NCI-H2171 (cell line): ENCODE data around the gene CRY1.
"Not testable (repeated sequence)": the region's sequence is repeated elsewhere in the genome, so short reads cannot be mapped to it uniquely, and the experiment has no call there.

Experiments
- DNase-seq: peaks from one replicate; lab custom pipeline; 2025; lab: John Stamatoyannopoulos, UW

The CRY1 gene

DNA sequence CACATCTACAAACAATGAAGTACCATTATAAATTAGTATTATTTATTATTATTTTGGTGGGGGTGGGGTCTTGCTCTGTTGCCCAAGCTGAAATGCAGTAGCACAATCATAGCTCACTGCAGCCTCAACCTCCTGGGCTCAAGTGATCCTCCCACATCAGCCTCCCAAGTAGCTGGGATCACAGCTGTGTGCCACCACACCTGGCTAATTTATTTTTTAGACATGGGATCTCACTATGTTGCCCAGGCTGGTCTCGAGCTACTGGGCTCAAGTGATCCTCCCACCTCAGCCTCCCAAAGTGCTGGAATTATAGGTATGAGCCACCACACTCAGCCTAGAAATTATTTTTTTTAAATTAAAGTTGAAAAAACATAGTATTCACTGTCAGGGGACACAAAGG, 15.0 kb upstream of the CRY1 start:
- DNase-seq = not testable (repeated sequence)

DNA sequence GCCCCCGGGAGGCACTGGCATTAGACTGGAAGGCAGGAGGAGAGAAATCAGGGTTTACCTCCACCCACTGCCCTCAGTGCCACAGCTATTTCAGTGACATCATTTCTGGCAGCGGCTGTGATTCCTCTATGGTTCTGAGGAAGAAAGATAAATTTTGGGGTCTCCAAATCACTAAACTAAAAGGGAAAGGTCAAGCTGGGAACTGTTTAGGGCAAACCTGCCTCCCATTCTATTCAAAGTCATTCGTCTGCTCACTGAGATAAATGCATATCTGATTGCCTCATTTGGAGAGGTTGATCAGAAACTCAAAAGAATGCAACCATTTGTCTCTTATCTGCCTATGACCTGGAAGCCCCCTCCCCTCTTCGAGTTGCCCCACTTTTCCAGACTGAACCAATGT, 14.0 kb upstream of the CRY1 start:
- DNase-seq = no peak

DNA sequence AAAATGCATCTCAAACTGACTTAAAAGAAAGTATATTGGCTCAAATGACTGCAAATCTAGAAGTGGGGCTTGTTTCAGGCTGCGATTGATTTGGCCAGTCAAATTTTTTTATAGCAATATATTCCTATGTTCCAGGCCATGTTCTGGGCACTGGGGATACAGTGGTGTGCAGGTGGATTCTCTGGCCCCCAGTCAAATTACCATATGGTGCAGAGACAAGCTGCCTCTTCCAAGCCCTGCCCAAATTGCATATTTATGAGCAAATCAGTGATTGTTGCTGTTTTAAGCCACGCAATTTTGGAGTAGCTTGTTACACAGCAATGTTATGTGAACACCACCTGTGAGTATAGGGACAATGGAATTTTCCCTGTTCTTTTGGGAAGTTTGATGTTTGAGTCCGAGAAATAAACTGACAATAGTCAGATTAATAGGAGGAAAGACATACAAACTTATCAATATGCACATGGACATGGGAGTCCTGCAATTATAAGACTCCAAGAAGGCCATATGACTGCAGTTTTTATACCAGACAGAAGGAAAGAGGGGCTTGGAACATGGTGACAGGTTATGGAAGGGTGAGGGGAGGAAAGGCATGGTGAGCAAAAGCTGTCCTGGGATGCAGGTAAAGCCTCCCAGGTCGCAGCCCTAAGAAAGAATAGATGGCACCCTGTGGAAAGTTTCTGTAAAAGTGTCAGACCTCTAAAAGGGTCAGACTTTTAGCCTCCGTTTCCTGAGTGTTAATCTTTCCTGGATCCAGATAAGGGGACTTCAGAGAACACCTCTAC, 13.1 kb upstream of the CRY1 start:
- DNase-seq = no peak

DNA sequence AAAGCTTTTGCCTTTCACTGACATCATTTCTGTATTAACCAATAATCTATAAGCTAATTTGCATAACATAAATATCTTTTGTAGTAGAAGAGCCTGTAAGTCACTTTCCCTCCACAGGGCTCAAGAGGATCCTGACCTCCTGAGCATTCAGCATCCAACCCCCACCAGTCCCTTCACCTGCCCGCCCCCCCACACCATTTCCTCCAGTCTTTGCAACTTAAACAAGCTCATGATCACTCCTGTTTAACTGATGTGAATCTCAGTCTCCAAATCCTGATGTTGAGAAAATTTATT, 12.0 kb upstream of the CRY1 start:
- no peak for DNase-seq

DNA sequence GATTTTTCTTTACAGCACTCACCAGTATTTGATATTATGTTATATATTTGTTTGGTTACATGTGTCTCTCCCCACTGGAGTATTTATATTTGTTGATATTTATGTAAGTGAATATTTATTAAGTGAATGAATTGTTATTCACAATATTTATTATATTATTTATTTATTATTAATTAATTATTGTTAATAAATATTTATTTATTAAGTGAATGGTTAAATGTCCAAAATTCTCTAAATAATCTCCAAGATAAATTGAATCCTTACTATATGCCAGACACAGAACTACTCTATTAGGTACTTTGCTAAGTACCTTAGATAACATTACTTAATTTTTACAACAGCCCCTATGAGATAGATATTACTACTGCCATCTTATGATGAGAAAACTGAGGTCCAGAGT, 10.2 kb upstream of the CRY1 start:
- no peak for DNase-seq

DNA sequence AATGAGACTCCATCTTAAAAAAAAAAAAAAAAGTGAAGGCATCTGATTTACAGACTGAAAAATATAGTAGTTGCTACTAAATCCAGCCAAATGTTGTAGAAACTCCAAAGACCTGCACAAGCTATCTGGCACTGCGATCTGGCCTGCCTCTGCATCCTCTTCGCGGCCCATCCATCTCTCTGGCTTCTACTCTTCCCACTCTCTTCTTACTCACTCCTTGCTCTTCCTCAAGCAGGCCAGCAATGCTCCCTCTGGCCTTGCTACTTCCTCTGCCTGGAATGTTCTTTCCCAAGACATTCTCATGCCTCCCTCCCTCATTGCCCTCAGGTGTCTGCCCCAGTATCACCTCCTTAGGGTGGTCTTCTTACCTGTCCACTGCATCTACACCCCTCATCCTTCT, 9.7 kb upstream of the CRY1 start:
- DNase-seq = no peak

DNA sequence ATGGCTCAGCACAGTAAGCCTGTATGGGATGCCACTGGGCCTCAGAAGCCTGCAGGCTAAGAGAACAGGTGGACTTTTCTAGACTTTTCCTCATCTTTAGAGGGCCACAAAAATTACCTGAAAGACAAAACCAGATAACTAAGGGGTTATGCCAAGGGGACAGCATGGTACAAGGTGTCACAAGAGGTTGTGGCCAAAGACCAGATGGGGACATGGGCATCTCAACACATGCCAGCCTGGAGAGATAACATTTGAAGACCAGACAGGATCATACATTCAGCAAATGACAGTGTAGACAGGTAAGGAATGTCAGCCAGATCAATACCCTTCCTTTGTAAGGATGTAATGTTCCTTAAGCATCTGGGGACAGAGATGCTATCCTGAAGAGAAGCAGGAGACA, 8.9 kb upstream of the CRY1 start:
- no peak for DNase-seq

DNA sequence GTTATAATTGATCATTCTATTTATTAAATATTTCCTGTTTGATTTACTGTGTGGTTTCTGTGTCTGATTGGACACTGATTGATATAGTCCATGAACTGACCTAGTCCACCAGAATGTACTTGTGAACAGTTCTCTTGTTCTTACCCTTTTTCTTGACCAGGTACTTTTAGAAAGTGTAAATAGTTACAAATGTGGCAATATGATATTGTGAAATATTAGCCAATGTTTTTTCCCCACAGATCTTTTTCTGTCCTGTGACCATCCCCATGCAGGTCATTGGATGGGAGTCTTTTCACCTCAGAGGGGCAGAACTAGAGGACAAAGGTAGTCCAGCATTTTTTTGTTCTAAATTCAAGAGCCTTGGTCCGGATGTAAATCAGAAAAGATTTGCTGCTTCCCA, 8.3 kb upstream of the CRY1 start:
- DNase-seq = no peak

DNA sequence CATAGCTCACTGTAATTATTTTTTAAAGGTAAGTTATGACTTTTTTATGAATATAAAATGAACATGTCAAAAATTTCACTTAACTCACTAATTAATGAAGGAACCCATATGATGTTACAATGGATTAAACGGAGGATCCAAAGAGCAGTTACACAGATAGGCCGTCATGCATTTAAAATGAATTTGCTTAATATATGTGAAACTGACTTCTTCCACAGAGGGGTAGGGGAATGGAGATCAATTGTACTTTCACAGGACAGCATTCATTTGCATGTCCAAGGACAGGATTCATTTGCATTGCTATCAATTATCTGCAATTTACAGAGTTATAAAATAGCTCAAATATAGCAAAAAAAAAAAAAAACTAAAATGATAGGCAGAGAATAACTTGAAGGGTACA, 6.6 kb upstream of the CRY1 start:
- no peak for DNase-seq

DNA sequence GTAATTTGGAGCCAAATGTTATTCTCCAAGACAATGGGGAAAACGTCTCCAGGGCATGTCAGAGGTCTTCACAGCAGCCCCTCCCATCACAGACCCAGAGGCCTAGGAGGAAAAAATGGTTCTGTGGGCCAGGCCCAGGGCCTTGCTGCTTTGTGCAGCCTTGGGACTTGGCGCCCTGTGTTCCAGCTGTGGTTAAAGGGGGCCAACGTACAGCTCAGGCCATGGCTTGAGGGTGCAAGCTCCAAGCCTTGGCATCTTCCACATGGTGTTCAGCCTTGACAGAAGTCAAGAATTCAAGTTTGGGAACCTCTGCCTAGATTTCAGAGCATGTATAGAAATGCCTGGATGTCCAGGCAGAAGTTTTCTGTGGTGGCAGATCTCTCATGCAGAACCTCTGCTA, 3.2 kb upstream of the CRY1 start:
- no peak for DNase-seq

DNA sequence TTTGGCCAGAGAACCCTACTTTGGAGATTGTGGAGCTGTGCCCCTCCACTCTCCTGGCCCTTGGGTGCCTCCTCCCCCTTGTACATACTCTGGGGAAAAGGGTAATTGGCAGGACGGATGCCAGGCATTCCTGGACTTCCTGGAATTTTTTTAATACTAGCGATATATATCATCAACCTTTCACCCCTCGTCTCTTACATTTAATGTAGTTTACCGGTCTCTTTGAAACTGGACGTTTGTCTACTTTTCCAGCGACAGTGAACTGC, 767 bp upstream of the CRY1 start:
- no peak for DNase-seq

DNA sequence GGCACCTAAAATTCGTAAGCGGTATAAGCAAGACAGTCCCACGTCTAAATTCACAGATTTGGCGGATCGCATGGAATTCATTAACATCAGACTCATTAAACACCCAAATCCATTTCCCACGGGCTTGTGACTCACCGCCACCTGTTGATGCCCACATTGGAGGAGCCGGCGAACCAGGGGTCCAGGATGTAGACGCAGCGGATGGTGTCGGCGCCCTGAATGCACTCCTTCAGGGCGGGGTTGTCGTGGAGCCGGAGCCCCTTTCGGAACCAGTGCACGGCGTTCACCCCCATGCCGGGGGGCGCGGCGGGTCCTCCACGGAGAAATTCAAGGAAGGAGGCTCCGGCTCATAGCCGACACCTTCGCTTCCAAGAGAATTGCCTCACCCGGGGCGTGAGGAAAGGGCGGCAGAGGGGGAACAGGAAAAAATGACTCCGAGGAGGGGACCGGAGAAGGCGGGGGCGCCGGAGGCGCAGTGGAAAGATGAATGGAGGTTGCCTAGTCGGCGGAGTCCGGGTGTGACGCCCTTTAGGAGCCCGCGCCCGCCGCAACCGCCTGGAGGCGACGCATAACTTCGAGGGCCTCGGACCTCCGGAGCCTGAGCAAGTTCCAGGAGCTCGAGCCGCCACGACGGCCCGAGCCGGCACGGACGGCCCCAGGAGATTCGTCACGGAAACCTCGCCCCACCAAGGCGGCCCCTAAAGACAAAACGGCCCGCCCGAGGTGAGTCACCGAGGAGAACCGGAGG, 506 bp downstream of the CRY1 start:
- DNase-seq = peak; percentile 39

DNA sequence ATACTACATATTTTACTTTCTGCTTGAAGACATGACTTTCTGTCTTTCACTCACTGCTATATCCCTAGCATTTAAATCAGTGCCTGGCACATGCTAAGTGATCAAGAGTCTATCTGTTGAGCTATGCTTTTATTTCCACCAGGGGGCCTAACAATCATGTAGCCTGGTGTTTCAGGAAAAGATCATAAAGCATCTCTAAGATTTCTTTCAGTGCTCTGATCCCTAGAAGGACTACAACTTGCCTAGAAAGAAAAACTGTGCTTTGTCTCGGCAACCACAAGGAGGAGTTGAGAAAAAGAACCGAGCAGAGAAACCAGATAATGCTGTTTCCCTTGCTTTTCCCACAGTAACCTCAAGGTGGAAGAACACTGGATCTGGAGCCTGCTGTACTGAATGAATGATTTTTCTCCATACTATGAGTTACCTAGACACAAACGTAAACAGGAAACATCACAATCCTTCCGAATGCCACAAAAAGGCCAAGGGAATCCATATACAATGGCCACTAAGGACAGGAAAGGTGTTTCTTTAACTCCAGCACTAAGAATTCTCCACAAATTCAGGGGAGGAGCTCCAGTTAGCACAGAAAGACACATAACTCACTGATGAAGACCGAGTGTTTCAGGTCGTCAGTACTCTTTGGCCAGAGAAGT, 1.2 kb downstream of the CRY1 start:
- DNase-seq = peak; percentile 71

DNA sequence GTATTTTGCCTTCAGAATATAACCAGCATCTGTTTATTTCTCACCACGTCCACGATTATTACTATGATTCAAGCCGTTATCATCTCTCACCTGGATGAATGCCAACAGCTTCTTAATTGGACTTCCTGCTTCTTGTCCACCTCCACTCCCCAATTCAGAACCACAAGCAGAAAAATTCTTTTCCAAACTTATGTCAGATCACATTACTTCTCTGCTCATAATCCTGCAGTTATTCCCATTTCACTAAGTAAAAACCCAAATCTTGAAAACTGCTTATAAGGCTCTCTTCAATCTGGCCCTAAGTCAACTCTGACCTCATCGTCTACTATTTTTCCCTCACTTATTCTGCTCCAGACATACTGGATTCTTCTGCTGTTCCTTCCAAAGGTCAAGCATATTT, 2.0 kb downstream of the CRY1 start:
- DNase-seq = no peak

DNA sequence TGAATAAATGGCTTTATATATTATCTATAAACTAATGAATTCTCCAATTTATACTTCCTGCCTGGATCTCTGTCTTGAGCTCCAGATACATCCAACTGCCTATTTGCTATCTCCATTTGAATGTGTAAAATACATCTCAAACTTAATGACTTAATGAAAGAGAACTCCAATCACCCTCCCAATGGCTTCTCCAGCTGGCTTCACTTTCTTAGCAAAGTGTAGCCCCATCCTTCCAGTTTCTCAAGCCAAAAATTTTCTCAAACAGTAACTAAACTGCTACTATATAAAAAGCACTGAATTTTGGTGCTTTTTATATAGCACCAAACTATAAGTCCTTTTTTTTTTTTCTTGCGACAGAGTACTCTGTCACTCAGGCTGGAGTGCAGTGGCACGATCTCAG, 2.6 kb downstream of the CRY1 start:
- DNase-seq = no peak

DNA sequence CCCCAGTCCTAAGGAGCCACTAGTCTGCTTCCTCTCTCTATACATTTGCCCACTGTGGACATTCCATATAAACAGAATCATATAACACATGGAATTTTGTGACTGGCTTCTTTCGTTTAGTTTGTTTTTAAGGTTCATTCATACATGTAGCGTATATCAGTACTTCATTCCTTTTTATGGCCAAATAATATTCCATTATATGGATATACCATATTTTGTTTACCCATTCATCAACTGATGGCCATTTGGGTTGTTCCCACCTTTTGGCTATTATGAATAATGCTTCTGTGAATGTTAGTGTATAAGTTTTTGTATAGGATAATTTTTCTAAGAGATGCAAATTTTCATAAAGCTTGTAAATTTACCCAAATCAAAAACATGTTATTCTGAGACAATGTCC, 4.4 kb downstream of the CRY1 start:
- DNase-seq = no peak

DNA sequence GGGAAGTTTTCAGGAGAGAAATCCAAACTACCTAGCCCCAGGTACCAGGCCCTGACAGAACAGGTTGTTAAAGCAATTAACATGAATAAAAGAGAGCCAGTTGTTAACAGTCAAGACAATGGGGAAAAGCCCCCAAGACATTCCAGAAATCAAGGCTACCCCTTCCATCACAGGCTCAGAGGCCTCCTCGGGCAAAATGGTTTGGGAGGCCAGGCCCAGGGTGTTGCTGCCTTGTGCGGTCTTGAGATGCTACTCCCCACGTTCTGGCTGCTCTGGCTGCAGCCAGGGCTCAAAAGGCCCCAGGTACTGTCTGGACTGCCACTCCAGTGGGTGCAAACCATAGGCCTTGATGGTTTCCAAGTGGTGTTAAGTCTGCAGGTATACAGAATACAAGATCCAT, 7.0 kb downstream of the CRY1 start:
- DNase-seq = no peak

DNA sequence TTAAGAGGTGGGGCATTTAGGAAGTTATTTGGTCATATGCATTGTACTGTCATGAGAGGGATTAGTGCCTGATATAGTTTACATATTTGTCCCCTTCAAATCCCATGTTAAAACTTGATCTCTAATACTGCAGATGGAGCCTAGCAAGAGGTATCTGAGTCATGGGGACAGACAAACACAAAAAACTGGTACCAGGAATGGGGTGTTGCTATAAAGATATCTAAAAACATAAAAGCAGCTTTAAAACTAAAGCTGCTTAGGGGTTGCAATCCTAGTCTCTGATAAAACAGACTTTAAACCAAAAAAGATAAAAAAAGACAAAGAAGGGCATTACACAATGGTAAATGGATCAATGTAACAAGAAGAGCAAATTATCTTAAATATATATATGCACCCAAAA, 11.6 kb downstream of the CRY1 start:
- no peak for DNase-seq

DNA sequence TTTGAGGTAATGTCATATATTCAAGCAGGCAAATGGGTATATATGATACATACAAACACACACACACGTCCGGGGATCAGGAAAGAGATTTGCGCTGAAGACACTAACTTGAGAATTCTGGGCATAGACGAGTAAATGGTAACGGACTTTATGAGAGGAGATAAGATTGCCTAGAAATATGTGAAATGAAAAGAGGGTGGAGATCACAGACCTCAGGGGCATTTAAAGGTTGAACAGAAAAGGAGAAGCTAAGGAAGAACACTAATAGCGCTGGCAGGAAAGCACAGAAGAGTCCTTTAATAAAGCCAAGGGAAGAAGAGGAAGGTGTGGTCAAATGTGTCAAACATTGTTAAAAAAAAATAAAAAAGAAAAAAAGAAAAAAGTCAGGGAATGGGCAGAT, 13.1 kb downstream of the CRY1 start:
- DNase-seq = no peak

DNA sequence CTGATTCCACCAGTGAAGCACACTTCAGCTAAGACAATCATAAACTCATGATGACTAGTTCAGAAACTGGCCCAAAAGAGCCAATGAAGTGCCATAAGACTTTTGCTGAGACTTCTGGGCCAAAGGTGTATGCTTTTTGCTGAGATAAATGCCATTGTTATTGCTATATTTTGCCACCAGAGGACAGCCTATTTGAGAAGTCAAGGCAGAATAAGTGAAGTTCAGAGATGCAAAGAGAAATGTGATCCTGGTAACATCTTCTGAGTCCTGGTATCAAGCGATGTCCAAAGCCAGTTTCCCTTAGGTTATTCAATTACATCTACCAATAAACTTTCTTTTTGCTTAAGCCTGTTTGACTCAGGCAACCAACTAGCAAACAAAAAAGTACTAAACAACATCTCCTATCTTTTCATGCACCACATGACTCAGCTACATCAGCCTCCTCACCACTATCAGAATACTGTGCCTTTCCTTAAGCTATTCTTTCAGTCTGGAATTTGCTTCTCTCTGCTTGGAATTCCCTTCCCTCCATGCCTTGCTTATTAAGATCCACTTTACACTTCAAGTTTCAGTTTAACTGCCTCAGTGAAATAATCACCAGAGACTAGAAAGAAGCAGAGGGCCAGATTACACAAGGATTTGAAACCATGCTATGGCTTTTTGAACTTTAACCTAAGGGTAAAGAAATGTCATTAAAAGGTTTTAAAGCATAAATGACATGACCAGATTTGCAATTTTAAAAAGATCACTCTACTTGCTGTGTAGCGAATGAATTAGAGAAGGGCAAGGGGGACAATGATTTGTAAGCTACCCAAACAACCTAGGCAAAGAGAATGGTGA, 14.0 kb downstream of the CRY1 start:
- DNase-seq = no peak

DNA sequence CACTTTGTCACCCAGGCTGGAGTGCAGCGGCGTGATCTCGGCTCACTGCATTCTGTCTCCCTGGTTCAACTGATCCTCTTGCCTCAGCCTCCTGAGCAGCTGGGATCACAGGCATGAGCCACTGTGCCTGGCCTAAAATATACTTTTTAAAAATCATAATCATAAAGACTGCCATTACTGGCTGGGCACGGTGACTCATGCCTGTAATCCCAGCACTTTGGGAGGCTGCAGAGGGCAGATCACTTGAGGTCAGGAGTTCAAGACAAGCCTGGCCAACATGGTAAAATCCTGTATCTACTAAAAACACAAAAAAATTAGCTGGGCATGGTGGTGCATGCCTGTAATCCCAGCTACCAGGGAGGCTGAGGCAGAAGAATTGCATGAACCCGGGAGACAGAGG, 20.1 kb downstream of the CRY1 start:
- DNase-seq = not testable (repeated sequence)

DNA sequence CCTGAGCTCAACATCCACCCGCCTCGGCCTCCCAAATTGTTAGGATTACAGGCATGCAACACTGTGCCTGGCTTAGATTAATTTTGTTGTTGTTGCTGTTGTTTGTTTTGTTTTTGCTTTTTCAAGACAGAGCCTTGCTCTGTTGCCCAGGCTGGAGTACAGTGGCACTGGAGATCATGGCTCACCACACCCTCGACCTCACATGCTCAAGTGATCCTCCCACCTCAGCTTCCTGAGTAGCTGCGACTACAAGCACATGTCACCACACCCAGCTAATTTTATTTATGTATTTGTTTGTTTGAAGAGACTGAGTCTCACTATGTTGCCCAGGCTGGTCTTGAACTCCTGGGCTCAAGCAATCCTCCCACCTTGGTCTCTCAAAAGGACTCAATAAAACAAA, 26.7 kb downstream of the CRY1 start:
- no peak for DNase-seq

DNA sequence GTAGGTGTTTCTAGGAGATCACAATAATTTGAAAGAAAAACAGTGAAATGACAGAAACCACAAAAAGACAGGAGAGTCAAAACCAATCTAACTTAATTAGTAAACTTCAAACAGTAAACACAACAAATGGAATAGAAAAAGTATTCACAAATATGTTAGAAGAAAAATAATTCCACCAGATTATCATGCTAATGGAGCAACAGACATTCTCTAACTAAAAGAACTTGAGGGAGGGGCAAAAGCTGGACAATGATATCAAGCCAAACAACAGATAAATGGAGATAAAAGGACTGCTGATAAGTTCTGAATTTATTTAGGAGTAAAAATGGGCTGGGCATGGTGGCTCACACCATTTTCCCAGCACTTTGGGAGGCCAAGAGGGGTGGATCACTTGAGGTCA, 28.7 kb downstream of the CRY1 start:
- no peak for DNase-seq
